HUES48 (cell line): ENCODE data around the gene APOD.
"Not testable (repeated sequence)": the region's sequence is repeated elsewhere in the genome, so short reads cannot be mapped to it uniquely, and the experiment has no call there.

Source experiments
- H3K27ac ChIP-seq: one replicate; pipeline ENCODE4 v1.7.0; 2013; ENCODE audit warnings: low read depth, low read length, inconsistent platforms
- H3K27me3 ChIP-seq: 2 replicates; pipeline ENCODE4 v1.6.1; 2013; ENCODE audit warnings: mild to moderate bottlenecking, low read length; ENCODE audit not compliant: control insufficient read depth, insufficient read depth
- H3K36me3 ChIP-seq: 2 replicates; pipeline ENCODE4 v1.6.1; 2013; ENCODE audit warnings: low read length; ENCODE audit not compliant: control insufficient read depth, insufficient read depth
- H3K4me1 ChIP-seq: 2 replicates; pipeline ENCODE4 v1.6.1; 2013; ENCODE audit warnings: mild to moderate bottlenecking, low read length; ENCODE audit not compliant: control insufficient read depth, insufficient read depth
- H3K4me3 ChIP-seq: 2 replicates; pipeline ENCODE4 v1.5.1; 2013; ENCODE audit warnings: mild to moderate bottlenecking, low read depth, low read length
- H3K9ac ChIP-seq: 2 replicates; pipeline ENCODE4 v1.6.1; 2013; ENCODE audit warnings: mild to moderate bottlenecking, low read depth, low read length, moderate library complexity
- H3K9me3 ChIP-seq: 2 replicates; pipeline ENCODE4 v1.6.1; 2013; ENCODE audit warnings: low read length; ENCODE audit not compliant: control insufficient read depth, insufficient read depth

APOD gene

GRCh38 chr3:195583831-195584542, at the start of gene APOD:
Gene APOD (minus strand): TSS chr3:195583940. CDS start chr3:195579461, 4,479 bp downstream.
- no peak within 1 kb of the TSS for H3K9ac ChIP-seq
- no peak within 1 kb of the TSS for H3K27ac ChIP-seq
- H3K4me1 ChIP-seq, result no peaks in the 10 kb centered on the region
- no peaks in the 10 kb centered on the region for H3K9me3 ChIP-seq
- H3K36me3 ChIP-seq, result no peaks in the 10 kb centered on the region
- H3K27me3 ChIP-seq, result no peaks in the 10 kb centered on the region
- no peak within 1 kb of the TSS for H3K4me3 ChIP-seq

GRCh38 chr3:195633351-195633750, 49.6 kb upstream of the APOD start:
- H3K27ac ChIP-seq, H3K4me1 ChIP-seq, H3K9ac ChIP-seq, H3K36me3 ChIP-seq, H3K9me3 ChIP-seq, H3K4me3 ChIP-seq, H3K27me3 ChIP-seq: not testable (repeated sequence)

GRCh38 chr3:195632501-195633185, 48.9 kb upstream of the APOD start:
- not testable (repeated sequence) for H3K4me1 ChIP-seq, H3K4me3 ChIP-seq, H3K36me3 ChIP-seq, H3K27ac ChIP-seq, H3K9me3 ChIP-seq, H3K27me3 ChIP-seq, H3K9ac ChIP-seq

- not testable (repeated sequence) for H3K9me3 ChIP-seq, H3K36me3 ChIP-seq, H3K9ac ChIP-seq, H3K27me3 ChIP-seq, H3K4me1 ChIP-seq, H3K27ac ChIP-seq, H3K4me3 ChIP-seq
Measured at GRCh38 chr3:195632046-195632445, 48.3 kb upstream of the APOD start.

GRCh38 chr3:195630938-195631495, 47.3 kb upstream of the APOD start:
- H3K4me1 ChIP-seq, H3K9ac ChIP-seq, H3K27me3 ChIP-seq, H3K9me3 ChIP-seq, H3K4me3 ChIP-seq, H3K36me3 ChIP-seq, H3K27ac ChIP-seq: not testable (repeated sequence)

GRCh38 chr3:195630086-195630917, 46.6 kb upstream of the APOD start:
- H3K27ac ChIP-seq, H3K9ac ChIP-seq, H3K4me1 ChIP-seq, H3K9me3 ChIP-seq, H3K36me3 ChIP-seq, H3K4me3 ChIP-seq, H3K27me3 ChIP-seq: not testable (repeated sequence)

- H3K9me3 ChIP-seq, H3K27ac ChIP-seq, H3K36me3 ChIP-seq, H3K4me3 ChIP-seq, H3K9ac ChIP-seq, H3K27me3 ChIP-seq, H3K4me1 ChIP-seq: not testable (repeated sequence)
Measured at GRCh38 chr3:195629682-195630081, 45.9 kb upstream of the APOD start.

GRCh38 chr3:195628386-195628920, 44.7 kb upstream of the APOD start:
- H3K9ac ChIP-seq, H3K9me3 ChIP-seq: not testable (repeated sequence)

GRCh38 chr3:195627515-195628385, 44.0 kb upstream of the APOD start:
- not testable (repeated sequence) for H3K9ac ChIP-seq, H3K4me3 ChIP-seq, H3K9me3 ChIP-seq, H3K27me3 ChIP-seq, H3K4me1 ChIP-seq, H3K36me3 ChIP-seq
- peak overlapping the region; percentile 40 for H3K27ac ChIP-seq

More at GRCh38 chr3:195628386-195628920, 44.7 kb upstream of the APOD start:
- H3K27ac ChIP-seq, H3K4me3 ChIP-seq, H3K4me1 ChIP-seq, H3K27me3 ChIP-seq, H3K36me3 ChIP-seq: not testable (repeated sequence)
